ENCODE measurements around the gene ACVR1C.

Gene ACVR1C

DNA sequence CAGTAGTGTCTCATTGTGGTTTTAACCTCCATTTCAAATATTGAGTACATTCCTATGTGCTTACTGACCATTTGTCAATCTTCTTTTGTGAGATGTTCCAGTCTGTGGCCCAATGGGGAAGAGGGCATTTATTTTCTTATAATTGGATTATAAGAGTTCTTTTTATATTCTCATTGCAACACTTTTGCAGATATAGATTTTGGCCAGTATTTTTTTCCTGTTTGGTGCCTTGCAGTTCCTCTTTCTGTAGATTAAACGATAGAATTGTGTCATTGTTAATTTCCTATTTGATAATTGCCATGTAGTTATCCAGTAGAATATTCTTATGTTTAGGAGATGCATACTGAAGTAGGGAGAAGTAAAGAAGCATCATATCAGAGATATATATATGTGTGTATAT lies 128.3 kb downstream of the ACVR1C start:
- no peak for DNase-seq (ENCODE audit: low spot score)

DNA sequence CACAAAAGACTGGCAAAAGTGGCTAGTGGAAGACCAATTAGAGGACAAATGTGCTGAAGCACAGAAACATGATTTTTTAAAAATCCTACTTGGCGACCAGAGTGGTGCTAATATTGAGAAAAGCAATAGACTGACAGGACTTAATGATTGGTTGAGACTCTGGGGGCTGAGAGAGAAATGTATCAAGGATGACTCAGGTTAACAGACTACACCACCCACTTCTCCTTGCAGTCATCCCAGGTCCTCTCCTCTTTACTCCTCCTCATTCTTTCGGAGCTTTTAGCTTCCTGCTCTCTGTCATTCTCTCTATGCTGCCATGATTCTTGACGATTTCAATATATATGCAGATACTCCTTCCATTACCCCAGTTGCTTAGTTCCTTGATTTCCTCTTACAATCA lies 130.2 kb downstream of the ACVR1C start:
- DNase-seq (ENCODE audit: low spot score): no peak
- FAIRE-seq: no peak

More for the DNA sequence above, 128.3 kb downstream of the ACVR1C start:
- no peak for FAIRE-seq

DNA sequence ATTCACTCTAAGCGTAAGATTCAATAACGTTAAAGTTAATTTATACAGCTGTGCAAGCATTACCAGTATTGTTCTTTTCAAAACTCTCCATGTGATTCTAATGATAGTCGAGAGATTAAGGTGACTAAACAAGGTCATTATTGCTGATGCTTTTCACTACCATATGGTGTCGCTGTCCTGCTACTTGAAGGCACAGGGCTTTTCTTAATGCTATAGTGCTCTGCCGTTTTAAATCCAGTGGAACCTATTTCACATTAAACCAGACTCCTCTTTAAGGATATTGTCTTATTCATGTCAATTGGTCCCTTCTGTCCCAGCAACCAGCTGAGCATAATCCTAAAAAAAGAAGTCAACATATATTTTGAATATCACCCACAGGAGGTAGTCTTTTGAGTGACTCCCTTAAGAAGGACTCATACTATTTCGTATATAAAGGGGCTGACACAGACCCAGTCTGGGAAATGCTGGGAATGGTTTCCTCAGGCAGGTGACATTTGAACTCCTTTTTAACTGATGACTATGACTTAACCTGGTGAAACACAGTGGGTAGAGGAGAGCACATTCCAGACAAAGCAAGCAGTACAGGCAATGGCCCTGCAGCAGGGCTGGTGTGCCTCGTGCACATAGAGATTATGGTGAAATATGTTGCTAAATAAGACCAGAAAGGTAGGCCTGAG lies 130.9 kb downstream of the ACVR1C start:
- DNase-seq (ENCODE audit: low spot score) (peak; percentile 38), FAIRE-seq (no peak)

DNA sequence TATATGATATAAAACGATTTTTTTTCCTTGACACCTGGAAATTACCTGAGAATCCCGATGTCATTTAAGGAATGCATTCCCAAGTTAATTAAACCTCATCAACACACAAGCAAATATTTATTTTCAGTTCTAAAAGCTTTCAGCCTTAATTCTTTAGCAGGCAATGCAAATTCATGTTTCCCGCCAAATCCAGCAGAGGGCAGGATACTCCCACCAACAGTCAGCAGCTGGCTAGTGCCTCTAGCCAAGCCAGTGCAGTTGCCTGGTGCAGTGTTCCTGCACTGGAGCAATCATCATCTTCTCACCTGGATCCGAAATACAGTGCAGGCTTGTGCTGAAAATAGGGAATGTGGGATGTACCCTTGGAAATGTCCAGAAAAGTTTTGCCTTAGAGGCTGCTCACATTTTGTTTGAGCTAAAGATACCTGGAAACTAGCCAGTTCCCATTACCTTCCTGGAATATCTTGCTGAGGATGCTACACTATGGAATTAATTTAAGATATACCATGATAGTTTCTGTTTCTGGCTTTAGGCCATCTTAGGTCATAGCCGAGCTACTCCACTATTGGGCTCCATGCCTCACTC lies 136.4 kb downstream of the ACVR1C start:
- FAIRE-seq: peak; percentile 80
- DNase-seq (ENCODE audit: low spot score): peak; percentile 73

DNA sequence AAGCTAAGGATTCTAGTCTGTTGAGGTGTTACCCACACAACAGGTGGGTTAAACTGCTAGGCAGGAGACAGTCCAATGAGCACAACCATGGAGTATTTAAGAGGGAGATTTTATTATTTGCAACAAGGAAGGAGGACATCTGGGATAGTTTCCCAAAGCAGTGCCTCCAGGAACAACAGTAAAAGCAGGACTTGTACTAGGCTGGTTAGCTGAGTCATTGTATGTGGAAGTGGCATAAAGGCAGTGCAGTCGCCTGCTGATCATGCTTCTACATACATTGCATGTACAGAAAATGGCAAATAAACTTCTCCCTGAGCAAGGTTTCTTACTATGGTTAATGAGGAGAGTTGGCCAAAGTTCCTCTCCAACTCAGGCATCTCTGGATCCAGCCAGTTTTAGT lies 138.7 kb downstream of the ACVR1C start:
- DNase-seq (ENCODE audit: low spot score): no peak
- no peak for FAIRE-seq

DNA sequence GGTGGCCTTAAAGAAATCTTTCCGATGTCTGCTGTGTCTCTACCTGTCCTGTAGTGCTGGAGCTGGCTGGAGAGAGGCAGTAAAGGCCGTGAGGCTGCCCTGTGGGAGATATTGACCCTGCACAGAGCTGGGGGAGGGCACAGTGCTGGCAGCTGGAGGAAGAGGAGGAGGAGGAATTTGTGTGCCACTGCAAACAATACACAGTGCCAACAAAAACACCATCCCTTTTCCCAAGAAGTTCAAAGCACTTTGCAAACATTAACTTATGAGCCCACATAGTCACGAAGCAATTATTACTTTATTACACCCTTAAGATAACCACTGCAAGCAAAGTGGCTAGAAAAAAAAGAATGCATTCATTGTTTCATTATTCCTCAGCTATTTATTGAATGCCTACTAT lies 139.8 kb downstream of the ACVR1C start:
- no peak for FAIRE-seq
- DNase-seq (ENCODE audit: low spot score): peak; percentile 24

DNA sequence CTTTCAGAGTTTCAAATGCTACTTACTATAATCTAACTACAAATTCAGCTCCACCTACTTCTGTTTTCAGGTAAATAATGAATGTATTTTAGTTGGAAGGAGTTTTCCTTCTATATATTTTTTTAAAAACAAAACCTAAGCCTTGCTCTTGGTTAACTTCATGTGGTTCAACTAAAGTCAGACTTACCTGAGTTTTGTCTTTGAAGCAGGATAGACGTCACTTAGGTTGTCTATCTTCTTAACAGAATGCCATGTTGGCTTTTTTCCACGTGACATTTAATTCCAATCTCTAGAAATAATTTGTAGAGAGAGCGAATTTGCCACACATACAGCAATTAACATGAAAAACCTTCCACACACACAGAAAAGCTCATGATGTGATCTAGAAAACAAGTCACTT lies 140.9 kb downstream of the ACVR1C start:
- no peak for FAIRE-seq
- DNase-seq (ENCODE audit: low spot score): no peak

DNA sequence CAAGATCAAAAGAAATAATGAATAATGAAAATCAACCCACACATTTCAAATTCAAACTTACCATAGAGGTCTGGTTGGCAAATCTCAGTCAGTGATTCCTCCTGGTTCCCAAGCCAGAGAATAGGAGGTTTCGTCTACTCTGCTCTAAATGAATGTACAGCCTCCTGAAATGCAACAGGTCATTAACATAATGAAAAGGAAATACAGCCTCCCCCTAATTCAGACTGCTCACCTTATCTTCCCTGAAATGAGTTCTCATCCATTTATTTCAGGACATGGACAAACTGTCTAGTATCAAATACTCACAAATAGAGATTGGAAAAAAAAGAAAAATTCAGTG lies 141.4 kb downstream of the ACVR1C start:
- DNase-seq (ENCODE audit: low spot score) (no peak), FAIRE-seq (no peak)

DNA sequence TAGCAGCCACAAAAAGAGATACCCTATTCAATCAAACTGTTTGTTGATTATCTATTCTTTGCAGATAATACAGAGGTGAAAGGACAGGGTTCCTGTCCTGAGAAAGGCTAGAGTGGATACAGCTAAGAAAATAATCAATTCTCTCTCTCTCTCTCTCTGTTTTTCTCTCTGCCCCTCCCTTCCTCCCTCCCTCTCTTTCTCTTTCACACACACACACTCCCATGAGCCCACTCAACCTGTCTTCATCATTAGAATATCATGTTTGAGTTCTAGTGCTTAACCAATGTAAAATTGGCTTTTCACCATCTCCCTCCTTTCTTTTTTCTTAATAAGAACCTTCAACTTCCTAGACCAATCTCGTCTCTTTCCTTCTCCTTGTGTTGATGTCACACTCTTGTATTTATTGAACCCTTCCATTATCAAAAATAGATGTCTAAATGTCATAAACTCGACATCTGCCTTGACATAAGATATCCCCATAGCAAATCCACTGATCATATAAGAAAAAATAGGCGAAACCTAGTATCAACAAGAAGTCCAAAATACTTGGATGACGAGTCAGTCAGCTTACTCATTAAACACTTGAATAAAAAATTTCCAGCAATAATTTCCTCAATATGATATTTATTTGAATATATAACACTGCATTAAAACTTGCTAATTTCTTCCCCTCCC lies 141.9 kb downstream of the ACVR1C start:
- no peak for FAIRE-seq
- DNase-seq (ENCODE audit: low spot score): no peak

DNA sequence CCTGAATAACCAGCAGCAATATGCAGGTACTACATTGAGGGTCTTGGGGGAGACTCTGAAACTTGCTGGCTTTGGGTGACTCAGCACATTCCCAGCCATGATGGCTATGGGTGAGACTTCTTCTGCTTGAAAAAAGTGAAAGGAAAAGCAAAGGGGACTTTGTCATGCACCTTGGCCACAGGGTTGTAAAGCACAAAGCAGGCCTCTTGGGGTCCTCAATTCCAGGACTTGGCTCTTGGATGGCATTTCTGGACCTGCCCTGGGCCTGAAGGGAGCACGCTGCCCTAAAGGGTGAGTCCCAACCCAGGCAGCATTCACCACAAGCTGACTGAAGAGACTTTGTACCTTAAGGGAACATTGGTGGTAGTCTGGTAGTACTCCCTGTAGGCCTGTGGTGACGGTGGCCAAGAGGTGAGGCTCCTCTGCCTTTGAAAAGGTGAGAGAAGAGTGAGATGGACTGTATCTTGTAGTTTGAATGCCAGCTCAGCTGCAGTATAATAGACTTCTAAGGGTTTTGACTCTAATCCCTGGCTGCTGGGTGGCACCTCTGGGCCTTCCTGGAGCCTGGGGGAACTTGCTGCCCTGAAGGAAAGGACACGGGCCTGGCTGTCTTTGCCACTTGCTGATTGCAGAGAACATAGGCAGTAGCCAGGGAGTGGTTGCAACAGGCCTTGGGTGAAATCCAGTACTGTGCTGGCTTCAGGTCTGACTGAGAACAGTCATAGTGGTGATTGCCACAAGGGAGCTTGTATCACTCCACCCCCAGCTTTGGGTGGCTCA lies 148.3 kb downstream of the ACVR1C start:
- DNase-seq (ENCODE audit: low spot score): no peak
- FAIRE-seq: no peak

DNA sequence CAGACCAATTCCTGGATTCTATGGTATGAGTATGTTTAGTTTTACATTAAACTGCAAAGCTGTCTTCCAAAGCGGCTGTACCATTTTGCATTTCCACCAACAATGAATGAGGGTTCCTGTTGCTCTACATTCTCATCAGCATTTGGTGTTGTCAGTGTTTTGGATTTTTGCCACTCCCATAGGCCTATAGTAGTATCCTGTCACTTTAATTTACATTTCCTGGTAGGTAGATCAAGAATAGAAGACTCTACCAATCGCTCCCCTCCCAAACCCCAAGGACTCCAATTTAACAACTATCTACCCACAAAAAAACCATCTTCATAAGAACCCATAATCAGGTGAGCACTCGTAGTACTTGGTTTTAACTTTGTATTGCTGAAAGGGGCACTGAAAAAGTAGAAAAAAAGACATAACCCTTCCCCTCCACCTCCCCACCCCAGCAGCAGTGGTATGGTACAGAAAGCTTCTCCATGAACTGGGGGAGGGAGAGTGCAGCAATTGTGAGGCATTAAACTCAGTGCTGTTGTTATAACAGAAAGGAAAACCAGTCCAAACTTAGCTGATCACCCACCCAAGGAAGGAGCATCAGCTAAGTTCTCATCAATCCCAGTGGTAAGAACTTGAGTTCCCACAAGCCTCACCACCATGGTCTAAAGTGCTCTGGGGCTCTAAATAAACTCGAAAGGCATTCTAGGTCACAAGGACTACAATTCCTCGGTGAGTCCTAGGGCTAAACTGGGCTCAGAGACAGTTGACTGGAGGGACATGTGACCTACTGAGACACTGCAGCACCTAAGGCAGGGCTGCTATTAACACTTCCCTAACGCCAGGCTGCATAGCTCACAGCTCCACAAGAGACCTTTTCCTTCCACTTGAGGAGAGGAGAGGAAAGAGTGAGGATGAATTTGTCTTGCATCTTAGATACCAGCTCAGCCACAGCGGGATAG lies 149.3 kb downstream of the ACVR1C start:
- FAIRE-seq (no peak), DNase-seq (ENCODE audit: low spot score) (no peak)

DNA sequence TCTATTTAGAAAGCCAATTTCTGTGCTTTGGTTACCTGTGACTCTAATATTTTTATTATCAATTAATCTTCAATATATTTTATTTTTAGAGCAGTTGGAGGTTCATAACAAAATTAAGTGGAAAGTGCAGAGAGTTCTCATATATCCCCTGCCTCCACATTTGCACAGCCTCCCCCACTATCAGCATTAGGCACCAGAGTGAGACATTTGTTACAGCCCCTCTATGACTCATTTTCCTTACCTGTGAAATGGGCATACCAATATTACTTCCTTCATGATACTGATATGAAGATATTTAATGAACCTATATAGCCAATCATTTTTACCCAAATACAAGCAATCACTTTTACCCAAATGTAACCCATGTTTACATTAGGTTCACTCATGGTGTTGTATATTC lies 150.7 kb downstream of the ACVR1C start:
- no peak for FAIRE-seq

DNA sequence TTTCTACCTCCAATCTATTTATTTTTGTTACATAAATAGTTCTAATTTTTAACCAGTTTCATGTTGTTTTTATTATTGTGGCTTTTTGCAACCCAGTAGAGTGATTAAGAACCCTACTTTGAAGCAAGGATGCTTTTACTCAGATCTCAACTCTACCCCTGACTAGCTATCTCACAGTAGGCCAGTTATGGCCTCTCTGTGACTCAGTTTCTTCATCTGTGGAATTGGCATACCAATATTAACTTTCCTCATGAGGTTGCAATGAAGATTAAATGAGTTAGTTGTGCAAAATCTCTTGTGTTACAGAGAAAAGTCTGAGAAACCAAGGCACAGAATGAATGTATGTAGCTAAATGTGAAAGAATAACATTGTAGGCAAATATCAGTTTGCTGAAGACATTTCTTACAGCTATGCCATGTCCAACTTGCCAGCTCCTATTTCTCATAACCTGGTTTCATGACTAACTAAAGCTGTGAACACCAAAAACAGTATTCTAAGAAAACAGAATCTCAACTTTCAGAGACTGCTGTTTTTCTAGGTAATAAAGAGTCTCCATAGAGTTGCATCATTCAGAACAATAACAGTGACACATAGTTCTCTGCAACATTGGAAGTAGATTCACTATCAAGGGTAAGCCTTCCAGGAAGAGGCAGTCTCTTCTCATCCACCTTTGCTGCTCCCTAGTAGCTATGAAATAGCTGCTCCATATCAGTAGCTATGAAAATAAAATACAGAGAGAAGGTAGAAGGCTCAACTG lies 151.5 kb downstream of the ACVR1C start:
- DNase-seq (ENCODE audit: low spot score) (no peak), FAIRE-seq (no peak)

More for the DNA sequence above, 150.7 kb downstream of the ACVR1C start:
- no peak for DNase-seq (ENCODE audit: low spot score)
